Measurements from ENCODE around the gene SCARF2.
"Not testable (repeated sequence)": the region's sequence is repeated elsewhere in the genome, so short reads cannot be mapped to it uniquely, and the experiment has no call there.

Gene SCARF2

GRCh38 chr22:20395181-20395906 is 42.3 kb downstream of the SCARF2 start:
- no peak for DNase-seq (ENCODE audit: low read depth, low spot score)

DNA sequence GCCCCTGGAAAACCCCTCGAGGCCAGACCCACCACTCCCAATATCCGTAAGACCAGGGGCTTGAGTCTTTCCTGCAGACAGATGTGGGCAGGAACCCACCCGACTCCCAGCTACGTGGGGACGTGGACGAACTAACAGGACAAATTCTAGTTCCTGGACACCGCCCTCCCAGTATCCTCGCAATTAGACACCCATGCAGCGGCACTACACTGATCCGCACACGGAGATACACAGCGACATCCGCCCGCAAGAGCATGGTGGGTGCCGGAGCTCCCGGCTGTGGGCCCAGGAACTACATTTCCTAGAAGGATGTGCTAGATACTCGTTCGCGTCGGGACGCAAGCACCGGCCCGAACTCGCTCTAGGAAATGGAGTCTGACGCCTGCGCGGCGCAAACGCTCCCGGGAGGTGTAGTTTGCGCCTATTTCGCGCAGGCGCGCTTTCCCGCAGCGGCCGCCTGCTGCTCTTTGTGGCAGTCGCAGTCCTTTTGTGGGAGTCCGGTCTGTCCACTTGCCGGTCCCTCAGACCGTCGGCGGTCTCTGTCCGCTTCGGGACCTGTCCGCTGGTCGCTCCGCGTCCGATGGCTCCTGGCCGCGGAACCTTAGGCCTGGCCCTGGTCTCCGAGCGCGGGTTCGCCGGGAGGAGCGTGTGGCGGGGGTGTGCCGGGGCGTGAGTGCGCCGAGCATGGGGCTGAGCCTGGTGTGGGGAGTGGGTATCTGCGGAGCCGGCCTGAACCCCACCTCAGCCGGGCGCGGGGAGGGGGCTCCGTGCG is 43.7 kb downstream of the SCARF2 start, which contains the start of gene ZNF74:
Gene ZNF74 (plus strand): TSS at position 447 of the 772 bp plus-strand sequence. CDS start 478 bp downstream, outside the sequence.
- peak; percentile 66 for DNase-seq (ENCODE audit: low read depth, low spot score)

GRCh38 chr22:20392983-20393704 is 44.5 kb downstream of the SCARF2 start:
- no peak for DNase-seq (ENCODE audit: low read depth, low spot score)

DNA sequence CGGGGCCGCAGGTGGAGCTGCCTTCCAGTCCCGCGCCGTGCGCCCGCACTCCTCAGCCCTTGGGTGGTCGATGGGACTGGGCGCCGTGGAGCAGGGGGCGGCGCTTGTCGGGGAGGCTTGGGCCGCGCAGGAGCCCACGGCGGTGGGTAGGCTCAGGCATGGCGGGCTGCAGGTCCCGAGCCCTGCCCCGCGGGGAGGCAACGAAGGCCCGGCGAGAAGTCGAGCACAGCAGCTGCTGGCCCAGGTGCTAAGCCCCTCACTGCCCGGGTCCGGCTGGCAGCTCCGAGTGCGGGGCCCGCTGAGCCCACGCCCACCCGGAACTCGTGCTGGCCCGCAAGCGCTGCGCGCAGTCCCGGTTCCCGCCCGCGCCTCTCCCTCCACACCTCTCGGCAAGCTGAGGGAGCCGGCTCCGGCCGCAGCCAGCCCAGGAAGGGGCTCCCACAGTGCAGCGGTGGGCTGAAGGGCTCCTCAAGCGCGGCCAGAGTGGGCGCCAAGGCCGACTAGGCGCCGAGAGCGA is 45.2 kb downstream of the SCARF2 start:
- DNase-seq (ENCODE audit: low read depth, low spot score), result not testable (repeated sequence)

GRCh38 chr22:20391222-20391621 is 46.4 kb downstream of the SCARF2 start:
- no peak for DNase-seq (ENCODE audit: low read depth, low spot score)

DNA sequence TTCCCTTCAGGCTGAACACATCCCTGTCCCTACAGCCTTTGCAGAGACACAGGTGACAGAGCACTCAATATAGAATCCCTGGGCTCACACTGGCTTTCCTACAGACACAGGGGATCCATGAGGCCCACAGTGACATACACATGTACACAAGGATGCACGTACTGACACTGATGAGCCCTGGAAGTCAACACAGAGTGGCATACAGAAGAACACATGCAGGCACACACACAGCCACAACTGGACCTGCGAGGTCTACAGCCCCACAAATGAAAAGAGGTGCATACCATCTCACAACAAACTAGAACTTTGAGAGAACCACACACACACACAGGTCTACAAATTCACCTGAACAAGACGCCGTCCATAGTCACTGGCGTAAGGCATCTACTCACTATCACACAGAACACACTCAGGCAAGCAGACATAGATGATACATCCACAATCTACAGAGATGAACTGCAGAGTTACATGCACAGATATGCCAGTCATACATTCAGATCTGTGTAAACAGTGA is 47.2 kb downstream of the SCARF2 start:
- no peak for DNase-seq (ENCODE audit: low read depth, low spot score)

GRCh38 chr22:20389288-20389687 is 48.3 kb downstream of the SCARF2 start:
- no peak for DNase-seq (ENCODE audit: low read depth, low spot score)

GRCh38 chr22:20388200-20388599 is 49.4 kb downstream of the SCARF2 start:
- DNase-seq (ENCODE audit: low read depth, low spot score), result no peak

DNA sequence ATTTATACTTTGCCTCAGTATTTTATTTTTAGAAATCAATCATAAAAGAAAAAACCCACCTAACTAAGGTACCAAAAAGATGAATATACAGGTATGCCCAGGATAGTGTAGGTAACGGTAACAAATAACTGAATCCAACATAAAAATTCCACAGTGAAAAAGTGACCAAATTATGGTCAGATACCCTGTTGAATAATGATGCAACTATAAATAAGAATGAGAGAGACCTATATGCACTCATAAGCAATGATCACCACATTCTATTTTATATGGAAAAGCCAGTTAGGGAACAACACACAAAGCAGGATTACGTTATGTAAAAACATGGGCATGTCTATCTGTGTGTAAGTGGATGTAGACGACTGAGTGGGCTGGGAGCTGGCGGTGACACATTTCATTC is 50.7 kb downstream of the SCARF2 start:
- DNase-seq (ENCODE audit: low read depth, low spot score), result no peak

GRCh38 chr22:20386336-20386735 is 51.3 kb downstream of the SCARF2 start:
- DNase-seq (ENCODE audit: low read depth, low spot score), result no peak

GRCh38 chr22:20384865-20385264 is 52.8 kb downstream of the SCARF2 start:
- DNase-seq (ENCODE audit: low read depth, low spot score), result no peak

- no peak for DNase-seq (ENCODE audit: low read depth, low spot score)
These were observed 53.5 kb downstream of the SCARF2 start for GRCh38 chr22:20384171-20384570.

- DNase-seq (ENCODE audit: low read depth, low spot score), result no peak
These were observed 54.1 kb downstream of the SCARF2 start for GRCh38 chr22:20383538-20383937.

DNA sequence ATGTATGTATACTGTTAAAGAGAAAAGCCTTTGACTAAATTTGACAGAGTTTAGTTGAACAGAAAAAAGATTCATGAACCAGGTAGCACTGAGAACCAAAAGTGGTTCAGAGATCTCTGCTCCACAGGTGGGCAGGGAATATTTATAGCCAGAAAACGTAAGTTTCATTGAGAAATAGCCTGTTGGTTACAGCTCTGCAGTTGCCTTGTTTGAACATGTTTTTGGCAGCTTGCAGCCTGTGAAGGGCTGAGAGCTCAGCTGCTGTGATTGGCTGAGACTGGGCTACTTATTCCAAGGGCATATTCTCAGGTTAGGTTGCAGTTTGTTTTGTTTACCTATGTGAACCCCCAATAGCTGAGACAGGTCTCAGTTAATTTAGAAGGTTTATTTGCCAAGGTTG is 57.1 kb downstream of the SCARF2 start:
- DNase-seq (ENCODE audit: low read depth, low spot score), result no peak

DNA sequence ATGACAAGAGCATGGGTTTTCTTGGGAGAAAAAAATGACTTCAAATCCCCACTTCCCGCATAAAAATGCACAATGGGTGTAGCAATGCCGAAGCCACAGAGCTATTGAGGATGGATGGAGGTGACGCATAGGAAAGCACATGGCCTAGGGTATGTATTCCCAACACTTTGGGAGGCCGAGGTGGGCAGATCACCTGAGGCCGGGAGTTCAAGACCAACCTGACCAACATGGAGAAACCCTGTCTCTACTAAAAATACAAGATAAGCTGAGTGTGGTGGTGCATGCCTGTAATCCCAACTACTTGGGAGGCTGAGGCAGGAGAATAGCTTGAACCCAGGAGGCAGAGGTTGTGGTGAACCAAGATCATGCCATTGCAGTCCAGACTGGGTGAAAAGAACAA is 58.9 kb downstream of the SCARF2 start:
- not testable (repeated sequence) for DNase-seq (ENCODE audit: low read depth, low spot score)

- DNase-seq (ENCODE audit: low read depth, low spot score), result no peak
These were observed 59.5 kb downstream of the SCARF2 start for GRCh38 chr22:20378110-20378509.

- not testable (repeated sequence) for DNase-seq (ENCODE audit: low read depth, low spot score)
These were observed 60.6 kb downstream of the SCARF2 start for GRCh38 chr22:20376983-20377382.

GRCh38 chr22:20376281-20376680 is 61.3 kb downstream of the SCARF2 start:
- DNase-seq (ENCODE audit: low read depth, low spot score), result not testable (repeated sequence)

Measured in activated CD4-positive, CD25-positive, alpha-beta regulatory T cell treated with anti-CD3 and anti-CD28 coated beads, Interleukin-2, amount 50 U/mL, for 16 hours (primary cell).